ENCODE data around the gene MAGEF1. TPM values are rescaled to one million over a fixed set of nuclear protein-coding genes. Genes with fewer than 3 reads are reported as not detected.
A peak's percentile ranks its signal among the peaks of the same experiment; 100 is the strongest.

Gene MAGEF1, protein sequence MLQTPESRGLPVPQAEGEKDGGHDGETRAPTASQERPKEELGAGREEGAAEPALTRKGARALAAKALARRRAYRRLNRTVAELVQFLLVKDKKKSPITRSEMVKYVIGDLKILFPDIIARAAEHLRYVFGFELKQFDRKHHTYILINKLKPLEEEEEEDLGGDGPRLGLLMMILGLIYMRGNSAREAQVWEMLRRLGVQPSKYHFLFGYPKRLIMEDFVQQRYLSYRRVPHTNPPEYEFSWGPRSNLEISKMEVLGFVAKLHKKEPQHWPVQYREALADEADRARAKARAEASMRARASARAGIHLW
- polyA plus RNA-seq (ENCODE audit: insufficient read length in 10 of 10) = 10 to 100 TPM; 56.6 to 73.9 (median 66.6) TPM
- long read RNA-seq, donor 1, transcript MAGEF1-201 (1 exons, 1,636 nt) = major isoform, 45 of 45 reads
- long read RNA-seq, donor 1, partial matches to known transcripts = 0 of 45 reads
- long read RNA-seq, donor 1, other reads (novel, unspliced or antisense) = 0 of 45 reads
- long read RNA-seq, donor 2, transcript MAGEF1-201 (1 exons, 1,636 nt) = major isoform, 42 of 42 reads
- long read RNA-seq, donor 2, partial matches to known transcripts = 0 of 42 reads
- long read RNA-seq, donor 2, other reads (novel, unspliced or antisense) = 0 of 42 reads
- long read RNA-seq, donor 3 = 0 reads
- long read RNA-seq, donor 4, transcript MAGEF1-201 (1 exons, 1,636 nt) = major isoform, 55 of 55 reads
- long read RNA-seq, donor 4, partial matches to known transcripts = 0 of 55 reads
- long read RNA-seq, donor 4, other reads (novel, unspliced or antisense) = 0 of 55 reads
- long read RNA-seq, donor 5, transcript MAGEF1-201 (1 exons, 1,636 nt) = major isoform, 64 of 64 reads
- long read RNA-seq, donor 5, partial matches to known transcripts = 0 of 64 reads
- long read RNA-seq, donor 5, other reads (novel, unspliced or antisense) = 0 of 64 reads
- long read RNA-seq, donor 6, transcript MAGEF1-201 (1 exons, 1,636 nt) = major isoform, 58 of 58 reads
- long read RNA-seq, donor 6, partial matches to known transcripts = 0 of 58 reads
- long read RNA-seq, donor 6, other reads (novel, unspliced or antisense) = 0 of 58 reads
- long read RNA-seq, donor 7, transcript MAGEF1-201 (1 exons, 1,636 nt) = major isoform, 47 of 47 reads
- long read RNA-seq, donor 7, partial matches to known transcripts = 0 of 47 reads
- long read RNA-seq, donor 7, other reads (novel, unspliced or antisense) = 0 of 47 reads
- long read RNA-seq, donor 8, transcript MAGEF1-201 (1 exons, 1,636 nt) = major isoform, 33 of 33 reads
- long read RNA-seq, donor 8, partial matches to known transcripts = 0 of 33 reads
- long read RNA-seq, donor 8, other reads (novel, unspliced or antisense) = 0 of 33 reads
- long read RNA-seq, donor 9, transcript MAGEF1-201 (1 exons, 1,636 nt) = major isoform, 8 of 8 reads
- long read RNA-seq, donor 9, partial matches to known transcripts = 0 of 8 reads
- long read RNA-seq, donor 9, other reads (novel, unspliced or antisense) = 0 of 8 reads

GRCh38 chr3:184711493-184712247 is at the start of gene MAGEF1:
Gene MAGEF1 (minus strand): TSS chr3:184712064. CDS start chr3:184711821, 243 bp downstream.
- DNase-seq = peak; percentile 87 to 96 (median 92)

DNA sequence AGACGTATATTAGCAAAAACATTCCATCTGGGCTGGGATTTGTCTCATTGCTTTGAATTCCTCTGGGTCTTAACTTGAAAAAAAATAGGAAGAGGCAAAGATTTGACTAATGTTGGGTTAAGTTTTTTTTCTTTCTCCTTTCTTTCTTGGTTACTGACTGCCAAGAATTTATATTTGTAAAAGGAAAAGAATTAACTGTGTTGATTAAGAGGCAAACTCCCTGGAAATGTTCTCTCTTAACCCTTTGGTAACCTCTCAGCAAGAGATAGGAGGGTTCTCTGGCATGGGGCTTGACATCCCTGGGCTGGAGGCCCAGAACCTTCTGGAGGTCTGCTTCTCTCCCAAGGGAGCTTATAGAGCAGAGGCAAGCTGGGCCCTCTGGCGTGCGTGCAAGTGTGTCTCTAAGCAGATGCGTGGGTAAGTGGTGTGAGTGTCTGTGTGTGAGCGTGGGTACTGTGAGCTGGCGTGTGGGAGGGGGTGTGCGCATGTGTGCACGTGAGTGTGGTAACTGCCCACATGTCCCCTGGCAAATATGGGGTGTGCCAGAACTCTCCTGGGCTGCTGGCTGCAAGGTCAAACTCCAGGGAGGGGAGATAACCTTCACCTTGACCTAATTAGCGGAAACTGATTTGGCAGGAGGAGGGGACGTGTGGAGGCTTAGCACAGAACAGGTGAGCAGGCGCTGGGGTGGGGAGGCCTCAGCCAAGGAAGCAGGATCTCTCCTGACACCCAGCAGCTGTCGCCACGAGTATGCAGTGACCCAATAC is 49.4 kb upstream of the MAGEF1 start:
- peak in 2 of 3 donors; percentile 84 to 85 for DNase-seq

- DNase-seq = no peak
These were observed 48.6 kb upstream of the MAGEF1 start for GRCh38 chr3:184760337-184761074.

DNA sequence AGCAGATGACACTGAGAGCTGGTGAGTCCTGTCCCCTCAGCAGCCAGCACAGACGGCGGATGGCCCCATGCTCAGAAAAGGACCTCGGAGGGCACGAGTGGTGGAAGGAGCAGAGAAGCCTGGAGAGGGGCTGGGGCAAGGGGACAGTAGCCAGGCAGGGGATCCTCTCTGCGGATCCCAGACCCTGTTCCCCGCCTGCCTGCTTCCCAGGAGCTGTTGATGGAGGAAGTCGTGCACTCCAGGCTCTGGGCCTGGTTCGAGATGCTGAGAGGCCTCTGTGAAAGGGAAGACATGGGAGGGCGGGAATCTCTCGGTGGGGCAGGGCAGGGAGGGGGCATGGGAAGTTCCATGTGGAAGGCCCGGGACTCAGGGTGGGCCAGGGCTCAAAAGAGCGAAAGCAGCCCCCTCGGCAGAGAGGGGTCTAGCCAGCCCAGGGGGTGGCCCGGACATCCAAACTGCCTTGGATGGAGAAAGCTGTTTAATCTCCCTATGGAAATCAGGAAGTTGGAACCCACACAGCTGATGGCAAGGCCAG is 47.9 kb upstream of the MAGEF1 start:
- DNase-seq = peak in 1 of 3 donors; percentile 48

GRCh38 chr3:184758056-184758455 is 46.2 kb upstream of the MAGEF1 start:
- no peak for DNase-seq

- DNase-seq = peak; percentile 81 to 92 (median 92)
These were observed 45.3 kb upstream of the MAGEF1 start for GRCh38 chr3:184757022-184757651.

DNA sequence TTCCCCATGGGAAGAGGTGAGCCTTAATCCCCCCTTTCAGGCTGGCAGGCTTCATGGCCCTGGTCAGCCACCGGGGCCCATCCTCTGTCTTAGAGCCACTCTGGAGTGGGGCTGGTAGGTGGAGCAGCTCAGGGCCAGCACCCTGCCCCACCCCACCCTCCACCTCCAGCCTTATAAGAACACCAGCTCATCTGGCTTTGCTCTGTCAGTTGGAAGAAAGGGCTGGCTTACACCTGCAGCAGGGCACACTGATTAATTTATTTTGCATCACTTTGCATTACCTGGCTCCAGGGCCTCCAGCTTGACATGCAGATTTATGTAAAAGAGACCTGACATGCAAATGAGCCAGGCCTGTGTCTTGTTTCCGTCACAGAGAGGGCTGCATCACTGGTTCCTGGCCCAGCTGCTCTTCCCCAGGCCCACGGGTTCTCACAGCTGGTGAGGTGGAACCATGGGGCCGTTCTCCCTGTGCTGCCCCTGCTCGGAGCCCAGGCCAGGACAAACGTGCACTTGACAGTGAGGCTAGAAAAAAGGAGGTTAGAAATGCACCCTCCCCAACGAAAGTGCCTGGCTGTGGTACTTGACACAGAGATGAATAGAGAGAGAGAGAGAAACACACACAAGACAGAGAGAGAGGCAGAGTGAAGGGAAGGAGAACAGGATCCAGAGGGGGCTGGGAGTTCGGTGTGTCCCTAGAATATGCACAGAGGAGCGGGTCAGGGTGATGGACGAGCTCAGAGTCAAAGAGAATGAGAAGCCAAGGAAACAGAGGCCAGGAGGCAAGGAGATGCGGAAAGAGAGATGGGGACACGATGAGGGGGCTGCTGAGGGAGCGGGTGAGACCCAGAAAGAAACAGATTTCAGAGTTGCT is 44.5 kb upstream of the MAGEF1 start:
- DNase-seq = no peak

DNA sequence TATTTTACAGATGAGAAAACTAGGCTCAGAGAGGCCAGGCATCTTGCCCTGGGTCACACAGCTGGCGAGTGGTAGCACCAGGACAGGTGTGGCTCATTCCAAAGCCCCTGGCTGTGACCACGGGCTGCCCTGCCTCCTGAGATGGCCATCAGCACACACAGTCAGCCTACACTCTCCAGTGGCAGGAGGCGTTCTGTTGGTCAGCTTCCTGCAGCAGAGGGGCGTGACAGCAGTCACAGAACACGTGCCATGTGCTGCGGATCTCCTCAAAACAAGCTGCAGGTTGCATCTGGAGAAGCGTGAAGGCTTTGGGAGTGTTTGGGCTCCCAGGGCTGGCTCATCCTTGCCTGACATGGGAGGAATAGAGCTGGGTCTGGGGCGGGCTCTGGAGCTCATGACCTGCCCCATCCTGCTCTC is 43.5 kb upstream of the MAGEF1 start:
- DNase-seq = no peak

- DNase-seq = no peak
These were observed 40.5 kb upstream of the MAGEF1 start for GRCh38 chr3:184752361-184752760.

GRCh38 chr3:184751204-184752040 is 39.6 kb upstream of the MAGEF1 start:
- no peak for DNase-seq

DNA sequence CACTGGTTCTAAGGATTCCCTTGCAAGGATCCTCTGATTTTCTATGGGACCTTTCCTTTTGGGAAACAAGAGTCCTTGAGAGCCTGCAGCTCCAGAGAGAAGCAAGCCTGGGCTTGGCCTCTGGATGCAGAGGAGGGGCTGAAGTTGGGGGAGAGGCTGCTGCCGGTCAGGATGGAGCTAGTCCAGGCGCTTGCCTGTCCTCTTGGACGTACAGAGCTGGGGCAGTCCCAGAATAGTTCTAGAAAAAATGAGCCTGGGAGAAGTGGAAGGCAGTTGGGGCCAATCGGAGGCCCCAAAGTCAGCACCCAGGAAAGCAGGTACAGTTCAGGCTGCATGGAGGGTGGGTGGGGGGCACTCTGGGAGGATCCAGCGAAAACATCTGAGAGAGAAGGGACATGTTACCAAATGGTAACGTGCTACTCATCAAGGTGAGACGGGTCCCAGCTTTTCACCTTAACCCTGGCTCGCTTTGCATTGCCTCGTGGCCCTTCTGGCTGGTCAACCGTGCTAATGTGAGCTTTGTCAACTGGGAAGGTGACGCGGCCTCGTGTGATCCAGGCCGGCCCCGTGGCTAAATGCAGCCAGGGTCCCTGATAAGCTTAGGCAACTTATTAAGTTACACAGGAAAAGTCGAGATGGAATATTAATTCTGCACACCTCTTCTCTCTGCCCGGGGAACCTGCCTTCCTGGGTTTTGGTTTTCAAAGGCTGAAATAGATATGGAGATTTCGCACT is 38.7 kb upstream of the MAGEF1 start:
- DNase-seq = no peak

GRCh38 chr3:184749168-184749744 is 37.4 kb upstream of the MAGEF1 start:
- DNase-seq = no peak

- peak in 1 of 3 donors; percentile 56 for DNase-seq
These were observed 36.6 kb upstream of the MAGEF1 start for GRCh38 chr3:184748219-184749135.
